ENCODE results near the gene TNFAIP2.

The TNFAIP2 gene

GRCh38 chr14:103122947-103123633, at the start of gene TNFAIP2:
Gene TNFAIP2, plus strand, starts transcription at chr14:103123461. Its CDS starts 2,997 bp downstream, at chr14:103126458.
- peak; percentile 56 for DNase-seq

GRCh38 chr14:103073876-103074728, 49.2 kb upstream of the TNFAIP2 start:
- no peak for DNase-seq

DNA sequence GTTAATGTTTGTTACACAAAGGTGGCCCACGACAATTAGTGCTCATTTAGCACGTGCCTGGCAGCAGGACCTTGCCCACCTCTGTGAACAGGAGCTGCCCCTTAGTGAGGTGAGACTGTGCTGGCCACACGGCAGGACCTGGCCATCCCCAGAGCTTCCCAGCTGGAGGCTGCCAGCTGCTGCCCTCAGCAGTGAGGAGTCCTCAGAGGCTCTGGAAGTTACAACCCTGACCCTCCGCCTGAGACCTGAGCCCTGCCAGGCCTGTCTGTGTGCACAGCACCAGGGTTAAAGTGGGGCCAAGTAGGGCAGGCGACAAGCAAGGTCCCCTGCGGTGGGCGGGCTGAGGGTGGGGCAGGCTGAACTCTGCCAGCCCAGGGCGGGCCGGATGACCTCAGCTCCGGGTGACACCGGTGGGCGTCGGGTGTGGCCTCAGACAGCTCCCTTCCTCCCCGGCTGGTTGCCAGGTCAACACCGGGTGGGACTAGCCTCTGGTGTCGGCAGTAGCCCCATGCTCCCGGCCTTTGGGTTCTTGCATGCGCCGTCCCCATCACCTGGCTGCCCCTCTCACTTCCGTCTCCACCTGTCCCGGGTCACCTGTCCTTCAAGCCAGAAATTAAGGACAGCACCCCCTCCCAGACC, 48.4 kb upstream of the TNFAIP2 start:
- no peak for DNase-seq

DNA sequence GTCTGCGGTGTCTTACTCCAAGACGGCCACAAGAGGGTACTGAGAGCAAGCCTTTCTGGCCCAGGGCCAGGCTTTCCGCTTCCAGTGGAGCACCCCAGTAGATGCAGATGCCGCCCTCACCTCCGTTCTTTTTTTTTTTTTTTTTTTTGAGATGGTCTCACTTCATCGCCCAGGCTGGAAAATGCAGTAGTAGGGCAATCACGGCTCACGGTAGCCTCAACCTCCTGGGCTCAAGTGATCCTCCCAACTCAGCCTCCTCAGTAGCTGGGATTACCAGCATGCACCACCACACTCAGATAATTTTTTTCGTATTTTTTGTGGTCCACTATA, 44.9 kb upstream of the TNFAIP2 start:
- peak; percentile 81 for DNase-seq

GRCh38 chr14:103078860-103079587, 44.2 kb upstream of the TNFAIP2 start:
- DNase-seq: no peak

- no peak for DNase-seq
These were observed 41.3 kb upstream of the TNFAIP2 start for GRCh38 chr14:103081951-103082350.

DNA sequence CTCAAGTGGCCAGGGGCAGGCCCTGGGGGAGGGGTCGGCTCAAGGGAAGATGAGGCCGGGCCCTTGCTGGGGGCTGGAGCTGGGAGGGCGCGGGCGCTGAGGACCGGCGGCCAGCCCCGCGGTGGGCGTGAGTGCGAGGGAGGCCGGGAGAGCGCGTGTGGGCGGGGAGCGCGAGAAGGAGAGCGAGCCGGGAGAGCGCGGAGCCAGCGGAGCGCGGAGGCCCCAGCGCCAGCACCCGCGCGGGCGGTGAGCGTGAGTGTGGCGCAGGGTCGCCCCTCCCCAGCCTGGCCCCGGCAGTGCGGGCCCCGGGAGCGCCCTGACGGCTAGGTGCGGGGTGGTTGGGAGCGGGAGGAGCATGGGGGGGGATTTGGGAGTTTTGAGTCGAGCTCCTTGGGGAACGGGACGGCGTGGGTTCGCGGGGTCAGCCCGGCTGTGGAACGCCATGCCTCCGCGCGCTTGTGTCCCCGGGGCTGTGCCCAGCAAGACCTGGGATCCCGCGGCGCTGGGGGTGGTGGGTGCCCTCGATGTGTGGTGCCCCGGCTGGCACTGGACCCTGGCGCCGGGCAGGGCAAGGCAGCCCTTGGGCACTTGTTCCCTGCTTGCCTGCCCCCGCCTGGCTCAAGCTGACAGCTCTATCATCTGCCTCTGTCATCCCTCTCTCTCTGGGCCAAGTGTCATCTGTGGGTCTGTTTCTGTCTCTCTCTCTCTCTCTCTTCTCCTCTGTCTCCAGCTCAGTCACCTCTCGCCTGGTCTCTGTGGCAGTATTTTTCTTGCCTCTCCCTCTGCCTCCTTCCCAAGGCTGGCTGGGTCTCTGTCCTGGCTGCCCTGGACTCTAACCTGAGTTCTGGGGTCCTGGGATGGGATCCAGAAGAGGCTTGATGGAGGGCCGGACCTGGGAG, 39.0 kb upstream of the TNFAIP2 start, which contains the start of gene LBHD2:
LBHD2 (plus strand) TSS at position 190 of the 899 bp plus-strand sequence. CDS start 1,803 bp downstream, outside the sequence.
- no peak for DNase-seq

- DNase-seq: no peak
These were observed 37.9 kb upstream of the TNFAIP2 start for GRCh38 chr14:103085106-103086091.

DNA sequence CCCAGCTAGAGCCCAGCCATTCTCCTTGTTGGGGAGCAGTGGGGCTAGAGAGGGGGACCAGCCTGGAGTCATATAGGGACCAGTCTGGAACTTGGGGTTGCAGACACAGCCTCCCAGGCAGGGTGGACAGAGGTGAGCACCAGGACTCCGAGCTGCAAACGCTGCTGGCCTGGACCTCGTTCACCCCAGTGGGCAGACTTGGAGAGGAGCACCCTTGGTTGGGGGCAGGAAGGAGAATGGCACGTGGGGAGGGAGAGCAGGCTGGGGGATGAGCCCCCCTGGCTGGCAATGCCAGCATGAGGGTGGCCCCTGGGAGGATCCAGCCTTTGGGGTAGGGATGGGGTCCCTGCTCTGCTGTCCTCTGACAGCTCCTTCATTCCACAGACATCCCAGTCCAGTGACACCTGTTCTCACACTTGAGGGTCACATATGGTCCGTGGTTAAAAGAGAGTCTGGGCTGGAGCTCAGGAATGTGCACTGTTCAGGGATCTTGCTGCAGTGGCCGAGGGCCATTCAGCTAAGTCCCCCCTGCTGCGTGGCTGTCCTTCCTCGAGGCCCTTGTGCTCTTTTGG, 36.4 kb upstream of the TNFAIP2 start:
- no peak for DNase-seq

DNA sequence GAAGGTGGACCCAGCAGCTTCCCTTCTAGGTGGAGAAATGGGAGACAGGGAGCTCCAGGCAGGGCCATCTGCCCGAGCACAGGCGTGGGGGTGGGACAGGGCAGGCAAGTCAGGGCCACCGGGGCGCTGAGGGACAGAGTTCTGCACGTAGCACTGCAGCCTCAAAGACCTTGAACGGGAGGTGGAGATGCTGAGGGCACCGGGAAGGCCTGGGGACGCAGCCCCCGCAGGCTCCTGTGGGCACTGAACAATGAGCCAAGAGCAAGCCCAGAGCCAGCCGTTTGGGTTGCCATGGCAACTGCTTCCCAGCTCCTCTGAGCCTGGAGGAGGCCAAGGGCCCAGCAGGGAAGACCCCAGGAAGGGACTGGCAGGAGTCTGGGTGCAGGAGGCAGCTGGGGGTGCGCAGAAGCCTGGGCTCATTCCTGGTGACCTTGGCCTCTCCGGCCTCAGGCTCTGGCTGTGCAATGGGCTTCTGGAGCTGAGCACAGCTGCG, 35.9 kb upstream of the TNFAIP2 start:
- no peak for DNase-seq

- DNase-seq: no peak
These were observed 34.3 kb upstream of the TNFAIP2 start for GRCh38 chr14:103088921-103089320.

- no peak for DNase-seq
These were observed 33.6 kb upstream of the TNFAIP2 start for GRCh38 chr14:103089386-103090335.

- no peak for DNase-seq
These were observed 32.7 kb upstream of the TNFAIP2 start for GRCh38 chr14:103090481-103091020.

GRCh38 chr14:103091041-103091882, 32.0 kb upstream of the TNFAIP2 start:
- DNase-seq: peak; percentile 67

DNA sequence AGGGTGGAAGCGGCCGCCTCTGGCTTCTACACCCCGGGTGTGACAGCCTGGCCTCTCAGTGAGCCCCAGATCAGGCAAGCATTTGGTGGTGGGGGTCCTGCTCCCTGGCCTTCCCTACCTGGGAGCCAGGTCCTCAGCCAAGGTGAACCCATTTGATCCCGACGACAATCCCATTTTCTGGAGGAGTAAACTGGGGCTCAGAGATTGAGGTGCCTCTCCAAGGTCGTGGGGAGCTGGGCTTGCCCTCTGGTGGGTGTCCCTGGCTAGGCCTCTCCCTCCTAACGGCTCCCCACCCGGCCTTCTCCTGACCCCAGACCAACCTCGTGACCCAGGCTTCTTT, 31.4 kb upstream of the TNFAIP2 start:
- DNase-seq: no peak

- DNase-seq: no peak
These were observed 29.3 kb upstream of the TNFAIP2 start for GRCh38 chr14:103093856-103094405.

Data from NCI-H1436 (cell line).